HG03565 (cell line): ENCODE data around the gene C10orf90.

Source experiments
- ATAC-seq: cut with Tn5 transposase; IDR thresholded peaks from one replicate; pipeline ENCODE4 v1.9.1; 2021; ENCODE audit warnings: mild to moderate bottlenecking, moderate library complexity; ENCODE audit not compliant: unreplicated experiment

Gene C10orf90

GRCh38 chr10:126588024-126588423, 82.5 kb downstream of the C10orf90 start:
- no peak for ATAC-seq

- ATAC-seq: no peak
These were observed 83.6 kb downstream of the C10orf90 start for GRCh38 chr10:126586878-126587277.

- ATAC-seq: no peak
These were observed 84.4 kb downstream of the C10orf90 start for GRCh38 chr10:126586128-126586527.

- no peak for ATAC-seq
These were observed 85.1 kb downstream of the C10orf90 start for GRCh38 chr10:126585249-126586017.

GRCh38 chr10:126584836-126585235, 85.7 kb downstream of the C10orf90 start:
- no peak for ATAC-seq

GRCh38 chr10:126583552-126584200, 86.8 kb downstream of the C10orf90 start:
- ATAC-seq: no peak

GRCh38 chr10:126581648-126582046, 88.8 kb downstream of the C10orf90 start:
- ATAC-seq: no peak

- no peak for ATAC-seq
These were observed 89.4 kb downstream of the C10orf90 start for GRCh38 chr10:126580873-126581647.

- no peak for ATAC-seq
These were observed 94.2 kb downstream of the C10orf90 start for GRCh38 chr10:126576336-126576735.

- no peak for ATAC-seq
These were observed 99.6 kb downstream of the C10orf90 start for GRCh38 chr10:126570621-126571602.

- ATAC-seq: no peak
These were observed 100.3 kb downstream of the C10orf90 start for GRCh38 chr10:126570245-126570570.

GRCh38 chr10:126569513-126570244, 100.8 kb downstream of the C10orf90 start:
- ATAC-seq: no peak

- no peak for ATAC-seq
These were observed 101.6 kb downstream of the C10orf90 start for GRCh38 chr10:126568809-126569385.

GRCh38 chr10:126565871-126566270, 104.6 kb downstream of the C10orf90 start:
- no peak for ATAC-seq

GRCh38 chr10:126565441-126565840, 105.1 kb downstream of the C10orf90 start:
- ATAC-seq: no peak

- no peak for ATAC-seq
These were observed 106.1 kb downstream of the C10orf90 start for GRCh38 chr10:126564326-126564888.

GRCh38 chr10:126563361-126563760, 107.1 kb downstream of the C10orf90 start:
- no peak for ATAC-seq

- ATAC-seq: no peak
These were observed 108.4 kb downstream of the C10orf90 start for GRCh38 chr10:126561921-126562680.
